WI38 (cell line): ENCODE results near the gene ANG.
"Not testable (repeated sequence)": the region's sequence is repeated elsewhere in the genome, so short reads cannot be mapped to it uniquely, and the experiment has no call there.

Experiments
- H3K4me3 ChIP-seq: 2 replicates; pipeline ENCODE4 v1.5.1; 2011; ENCODE audit warnings: low read depth, mild to moderate bottlenecking, control low read depth, low read length
- CTCF ChIP-seq: IDR thresholded peaks from 2 replicates; pipeline ENCODE4 v1.5.1; 2012; ENCODE audit warnings: low read depth, mild to moderate bottlenecking, control low read depth, low read length

The ANG gene

GRCh38 chr14:20688167-20688839 is at the start of gene ANG:
Gene ANG, plus strand, starts transcription at chr14:20688764. Its CDS starts 4,801 bp downstream, at chr14:20693565.
- no peak within 1 kb of the TSS for H3K4me3 ChIP-seq
- no peak for TF ChIP-seq CTCF

- H3K4me3 ChIP-seq = no peak within 1 kb of the TSS
- no peak for TF ChIP-seq CTCF
Observed at GRCh38 chr14:20641591-20641990, 47.0 kb upstream of the ANG start, which contains the start of gene OR6S1. Gene OR6S1, minus strand, starts transcription at chr14:20641691. Its CDS starts 0 bp downstream, at chr14:20641691.

- no peak overlapping the region for H3K4me3 ChIP-seq
- no peak for TF ChIP-seq CTCF
Observed at GRCh38 chr14:20642182-20642581, 46.4 kb upstream of the ANG start.

- not testable (repeated sequence) for H3K4me3 ChIP-seq
Observed at GRCh38 chr14:20642755-20643154, 45.8 kb upstream of the ANG start.

GRCh38 chr14:20644520-20644919 is 44.0 kb upstream of the ANG start:
- no peak overlapping the region for H3K4me3 ChIP-seq
- no peak for TF ChIP-seq CTCF

- TF ChIP-seq CTCF = no peak
- no peak overlapping the region for H3K4me3 ChIP-seq
Observed at GRCh38 chr14:20645481-20645880, 43.1 kb upstream of the ANG start.

GRCh38 chr14:20652996-20653975 is 35.3 kb upstream of the ANG start:
- no peak for TF ChIP-seq CTCF
- H3K4me3 ChIP-seq = no peak overlapping the region
